GM21367 (cell line): ENCODE data around the gene HOXD9.

Experiments used
- ATAC-seq: cut with Tn5 transposase; IDR thresholded peaks from one replicate; pipeline ENCODE4 v1.9.1; 2021; ENCODE audit not compliant: unreplicated experiment

HOXD9 gene

GRCh38 chr2:176110415-176111308 is 11.9 kb upstream of the HOXD9 start:
- ATAC-seq, result no peak

GRCh38 chr2:176111309-176111663 is 11.2 kb upstream of the HOXD9 start:
- ATAC-seq, result no peak

- ATAC-seq, result no peak
Observed at GRCh38 chr2:176111846-176112374, 10.6 kb upstream of the HOXD9 start.

- ATAC-seq, result no peak
Observed at GRCh38 chr2:176112375-176113302, 9.9 kb upstream of the HOXD9 start.

- ATAC-seq, result no peak
Observed at GRCh38 chr2:176114120-176114929, 8.2 kb upstream of the HOXD9 start.

- ATAC-seq, result no peak
Observed at GRCh38 chr2:176114930-176115625, 7.4 kb upstream of the HOXD9 start.

GRCh38 chr2:176115883-176116813 is 6.4 kb upstream of the HOXD9 start, which contains the start of gene HOXD10:
Gene HOXD10, plus strand, starts transcription at chr2:176116778. Its CDS starts 56 bp downstream, at chr2:176116834.
- no peak for ATAC-seq

GRCh38 chr2:176117162-176117822 is 5.2 kb upstream of the HOXD9 start:
- no peak for ATAC-seq

- ATAC-seq, result no peak
Observed at GRCh38 chr2:176117823-176118371, 4.6 kb upstream of the HOXD9 start.

- ATAC-seq, result no peak
Observed at GRCh38 chr2:176118601-176119339, 3.7 kb upstream of the HOXD9 start.

GRCh38 chr2:176120364-176121189 is 1.9 kb upstream of the HOXD9 start:
- no peak for ATAC-seq

GRCh38 chr2:176121190-176122051 is 1.1 kb upstream of the HOXD9 start:
- ATAC-seq, result no peak

GRCh38 chr2:176122052-176122682 is 352 bp upstream of the HOXD9 start:
- ATAC-seq, result no peak

GRCh38 chr2:176123411-176124109 is 1.0 kb downstream of the HOXD9 start:
- no peak for ATAC-seq
